Rectal smooth muscle tissue (tissue), 1 donor: ENCODE data around the gene KRT76.
"Not testable (repeated sequence)": the region's sequence is repeated elsewhere in the genome, so short reads cannot be mapped to it uniquely, and the experiment has no call there.

Source experiments
- H3K27ac ChIP-seq: one replicate; pipeline ENCODE4 v1.7.0; 2013; ENCODE audit warnings: low read depth, low read length, inconsistent platforms
- H3K27me3 ChIP-seq: one replicate; pipeline ENCODE4 v1.7.0; 2013; ENCODE audit warnings: low read length; ENCODE audit not compliant: control insufficient read depth, insufficient read depth
- H3K36me3 ChIP-seq: one replicate; pipeline ENCODE4 v1.7.0; 2013; ENCODE audit warnings: low read length; ENCODE audit not compliant: control insufficient read depth, insufficient read depth
- H3K4me1 ChIP-seq: one replicate; pipeline ENCODE4 v1.7.0; 2013; ENCODE audit warnings: low read length; ENCODE audit not compliant: control insufficient read depth, insufficient read depth
- H3K4me3 ChIP-seq: one replicate; pipeline ENCODE4 v1.7.0; 2013; ENCODE audit warnings: low read length
- H3K9ac ChIP-seq: one replicate; pipeline ENCODE4 v1.7.0; 2013; ENCODE audit warnings: low read length

KRT76 gene

DNA sequence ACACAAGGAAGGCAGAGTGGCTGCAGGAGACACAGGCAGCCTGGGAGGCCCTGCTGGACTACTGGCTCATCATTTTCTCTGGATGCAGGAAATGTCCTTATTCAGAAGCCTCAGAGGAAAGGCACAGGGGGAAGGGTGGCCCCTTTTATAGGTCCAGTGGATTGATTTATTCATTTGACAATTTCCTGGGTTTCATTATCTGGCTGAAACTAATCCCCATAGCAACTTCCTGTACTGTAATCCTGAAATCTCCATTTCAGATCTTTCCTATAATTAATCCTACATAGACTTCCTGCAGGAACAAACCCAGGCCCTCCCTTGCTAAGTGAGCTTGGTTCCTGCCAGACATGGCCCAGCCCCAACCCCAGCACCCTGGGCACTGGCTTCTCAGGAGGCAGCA lies 23.0 kb downstream of the KRT76 start:
- Histone ChIP-seq H3K27me3 (peaks cover 2% of the 10 kb centered on the region), H3K4me3 (no peak overlapping the region)

DNA sequence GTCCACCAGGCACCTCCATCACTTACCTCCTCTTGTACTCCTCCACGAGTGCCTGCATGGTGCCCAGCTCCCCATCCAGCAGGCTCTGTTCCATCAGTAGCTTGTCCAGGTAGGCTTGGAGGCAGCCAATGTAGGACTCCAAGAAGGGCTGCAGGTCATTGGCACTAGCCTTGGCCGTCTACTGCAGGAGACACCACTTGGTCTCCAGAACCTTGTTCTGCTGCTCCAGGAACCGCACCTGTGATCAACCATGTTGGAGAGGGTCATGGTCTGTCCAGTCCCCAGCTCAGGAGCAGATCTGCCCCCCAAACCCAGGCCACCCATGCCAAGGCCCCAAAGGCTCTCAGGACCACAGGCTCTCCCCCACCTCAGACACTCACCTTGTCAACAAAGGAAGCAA lies 23.9 kb downstream of the KRT76 start:
- Histone ChIP-seq H3K9ac (no peak overlapping the region), H3K27me3 (peaks cover 2% of the 10 kb centered on the region), H3K27ac (no peak overlapping the region), H3K4me3 (no peak overlapping the region), H3K36me3 (no peaks in the 10 kb centered on the region), H3K4me1 (no peaks in the 10 kb centered on the region)

More for the DNA sequence above, 23.0 kb downstream of the KRT76 start:
- H3K27ac ChIP-seq = no peak overlapping the region
- no peak overlapping the region for H3K9ac ChIP-seq
- no peaks in the 10 kb centered on the region for H3K36me3 ChIP-seq
- no peaks in the 10 kb centered on the region for H3K4me1 ChIP-seq

- no peak overlapping the region for H3K9ac ChIP-seq
- no peak overlapping the region for H3K4me3 ChIP-seq
- peaks cover 2% of the 10 kb centered on the region for H3K27me3 ChIP-seq
- H3K4me1 ChIP-seq = no peaks in the 10 kb centered on the region
- H3K36me3 ChIP-seq = no peaks in the 10 kb centered on the region
- no peak overlapping the region for H3K27ac ChIP-seq
These were observed 24.6 kb downstream of the KRT76 start for GRCh38 chr12:52752516-52752915.

- Histone ChIP-seq H3K36me3 (no peaks in the 10 kb centered on the region), H3K9ac (no peak overlapping the region), H3K27me3 (peaks cover 2% of the 10 kb centered on the region), H3K4me1 (no peaks in the 10 kb centered on the region), H3K27ac (no peak overlapping the region), H3K4me3 (no peak overlapping the region)
These were observed 25.4 kb downstream of the KRT76 start for GRCh38 chr12:52751795-52752194.

DNA sequence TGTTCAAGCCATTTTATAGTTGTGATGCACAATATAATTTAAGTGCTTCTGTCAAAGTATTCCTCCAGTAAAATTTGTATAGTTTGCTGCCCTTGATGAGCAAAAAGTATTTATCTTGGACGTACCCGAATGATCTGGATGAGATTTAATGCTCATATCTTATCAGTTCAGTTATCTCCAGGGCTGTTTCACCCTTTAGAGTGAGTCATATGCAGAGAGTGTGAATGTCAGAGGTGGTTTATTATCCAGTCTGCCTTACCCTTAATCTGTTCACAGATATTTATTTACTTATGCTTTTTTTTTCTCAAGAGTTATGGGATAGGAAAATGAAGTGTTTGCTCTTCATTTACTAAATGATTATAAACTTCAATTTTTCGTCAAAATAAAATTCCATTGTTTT lies 26.6 kb downstream of the KRT76 start:
- H3K9ac ChIP-seq, H3K36me3 ChIP-seq: not testable (repeated sequence)

GRCh38 chr12:52749827-52750226 lies 27.3 kb downstream of the KRT76 start:
- H3K36me3 ChIP-seq = no peaks in the 10 kb centered on the region
- no peak overlapping the region for H3K9ac ChIP-seq
- no peaks in the 10 kb centered on the region for H3K4me1 ChIP-seq
- no peak overlapping the region for H3K4me3 ChIP-seq
- H3K27me3 ChIP-seq = peaks cover 5% of the 10 kb centered on the region
- H3K27ac ChIP-seq = no peak overlapping the region

More for the DNA sequence above, 26.6 kb downstream of the KRT76 start:
- not testable (repeated sequence) for H3K4me1 ChIP-seq, H3K27ac ChIP-seq, H3K27me3 ChIP-seq, H3K4me3 ChIP-seq

- no peak overlapping the region for H3K4me3 ChIP-seq
- H3K27me3 ChIP-seq = peaks cover 3% of the 10 kb centered on the region
- no peak overlapping the region for H3K27ac ChIP-seq
- no peaks in the 10 kb centered on the region for H3K36me3 ChIP-seq
- H3K4me1 ChIP-seq = no peaks in the 10 kb centered on the region
- no peak overlapping the region for H3K9ac ChIP-seq
These were observed 28.6 kb downstream of the KRT76 start for GRCh38 chr12:52748578-52748977.

DNA sequence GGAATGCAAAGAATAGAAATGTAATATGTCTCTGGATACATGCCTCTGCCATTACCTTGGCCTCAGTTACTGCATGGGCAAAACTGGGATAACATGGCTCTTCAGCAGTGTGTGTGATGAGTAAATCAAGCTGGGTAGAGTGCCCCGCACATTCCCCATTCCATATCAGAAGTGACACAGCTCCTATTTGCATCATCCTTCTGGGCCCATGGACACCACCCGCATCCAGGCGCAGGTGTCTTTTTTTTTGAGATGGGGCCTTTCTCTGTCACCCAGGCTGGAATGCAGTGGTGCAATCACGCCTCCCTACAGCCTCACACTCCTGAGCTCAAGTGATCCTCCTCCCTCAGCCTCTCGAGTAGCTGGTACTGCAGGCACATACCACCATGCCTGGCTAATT lies 31.6 kb downstream of the KRT76 start:
- Histone ChIP-seq H3K4me1 (no peaks in the 10 kb centered on the region), H3K9ac (no peak overlapping the region), H3K4me3 (no peak overlapping the region), H3K36me3 (no peaks in the 10 kb centered on the region), H3K27ac (no peak overlapping the region), H3K27me3 (peaks cover 3% of the 10 kb centered on the region)

- H3K27ac ChIP-seq = no peak overlapping the region
- peaks cover 3% of the 10 kb centered on the region for H3K27me3 ChIP-seq
- H3K36me3 ChIP-seq = no peaks in the 10 kb centered on the region
- no peaks in the 10 kb centered on the region for H3K4me1 ChIP-seq
- no peak overlapping the region for H3K9ac ChIP-seq
- H3K4me3 ChIP-seq = no peak overlapping the region
These were observed 32.5 kb downstream of the KRT76 start for GRCh38 chr12:52744493-52745156.

- Histone ChIP-seq H3K36me3 (no peaks in the 10 kb centered on the region), H3K27me3 (peaks cover 3% of the 10 kb centered on the region), H3K4me3 (no peak overlapping the region), H3K9ac (no peak overlapping the region), H3K4me1 (no peaks in the 10 kb centered on the region), H3K27ac (no peak overlapping the region)
These were observed 34.2 kb downstream of the KRT76 start for GRCh38 chr12:52742822-52743457.

GRCh38 chr12:52742196-52742580 lies 35.0 kb downstream of the KRT76 start:
- H3K4me3 ChIP-seq = no peak overlapping the region
- no peak overlapping the region for H3K27ac ChIP-seq
- peaks cover 3% of the 10 kb centered on the region for H3K27me3 ChIP-seq
- no peak overlapping the region for H3K9ac ChIP-seq
- no peaks in the 10 kb centered on the region for H3K36me3 ChIP-seq
- no peaks in the 10 kb centered on the region for H3K4me1 ChIP-seq

DNA sequence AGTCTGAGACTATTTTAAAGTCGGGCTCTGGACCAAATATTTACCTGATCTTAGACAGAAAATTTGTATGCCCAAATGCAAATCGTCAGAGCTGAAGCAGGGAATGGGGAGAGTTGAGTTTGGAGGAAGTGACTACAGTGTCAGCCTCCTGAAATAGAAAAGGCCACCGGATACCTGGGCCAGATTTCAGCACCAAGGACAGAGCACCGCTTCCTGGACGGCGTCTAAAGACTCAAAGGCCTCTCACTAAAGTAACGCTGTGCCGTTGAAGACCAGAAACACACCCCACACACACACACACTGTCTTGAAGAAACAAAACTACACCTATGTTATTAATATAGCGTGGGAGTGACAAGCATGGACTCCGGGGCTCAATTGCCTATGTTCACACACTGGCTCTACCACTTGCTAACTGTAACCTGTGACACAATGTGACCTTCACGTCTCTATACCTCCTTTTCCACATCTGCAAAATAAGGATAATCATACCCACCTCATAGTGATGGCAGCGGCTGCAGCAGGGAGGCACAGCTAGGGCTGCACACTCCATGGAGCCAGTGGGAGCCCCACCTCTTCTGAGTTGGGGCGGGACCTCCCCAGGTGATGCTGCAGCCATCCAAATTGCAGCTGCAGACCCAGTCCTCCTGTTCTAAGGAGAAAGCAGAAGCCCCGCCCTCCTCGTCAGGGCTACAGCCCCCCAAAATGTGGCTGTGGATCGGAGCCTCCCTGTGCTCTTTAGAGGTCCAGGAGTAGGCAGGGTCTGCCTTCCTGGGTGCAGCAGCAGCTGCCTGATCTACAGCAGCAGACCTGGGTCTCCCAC lies 35.6 kb downstream of the KRT76 start:
- Histone ChIP-seq H3K27ac (no peak overlapping the region), H3K4me3 (no peak overlapping the region), H3K9ac (no peak overlapping the region), H3K4me1 (no peaks in the 10 kb centered on the region), H3K36me3 (no peaks in the 10 kb centered on the region), H3K27me3 (peaks cover 3% of the 10 kb centered on the region)
